K562 (cell line): ENCODE measurements around the gene TM9SF3. TPM values are rescaled to one million over a fixed set of nuclear protein-coding genes. Genes with fewer than 3 reads are reported as not detected.

ENCODE experiments used
- ATAC-seq: fragments of 200-7000 bp; cut with Tn5 transposase; 3 replicates; pipeline ENCODE4 v1.9.1; 2020; ENCODE audit warnings: moderate library complexity
- BruUV-seq: library from RNA; stranded (reverse); fragments of 400-500 nt; replicated peaks from 2 replicates; lab custom pipeline; 2021; lab: Mats Ljungman, UMichigan
- CTCF ChIA-PET: fragments of 300-600 bp; formaldehyde crosslinking; extraction: SDS; loops from one replicate; lab custom pipeline; 2021; ENCODE audit warnings: low intra/inter-chr PET ratio; lab: Yijun Ruan, JAX
- POLR2A ChIA-PET: fragments of 300-600, 350-650 bp; sonication (Branson Sonifier 250); formaldehyde crosslinking; extraction: SDS; loops from one replicate; lab custom pipeline; 2021; ENCODE audit warnings: antibody characterized with exemption, inconsistent platforms; lab: Yijun Ruan, JAX
- DNase-seq, 4 experiments: peaks; one replicate each; pipeline versions ENCODE4 v3.0.0 to v3.0.0-alpha.2; 2011 to 2018; ENCODE audit warnings: low spot score in 3 of 4, mixed read lengths in 3 of 4; ENCODE audit errors: extremely low read depth in 1 of 4
- FAIRE-seq: peaks from 2 replicates; lab custom pipeline; 2011; peaks lifted over from hg19 to GRCh38; lab: Jason Lieb, UNC
- H2AFZ ChIP-seq: 2 replicates; pipeline ENCODE4 v1.6.0; 2011; ENCODE audit warnings: low read depth, low read length, control low read depth, inconsistent platforms
- H3K27ac ChIP-seq: fragments of 200-600 bp; 3 replicates; pipeline ENCODE4 v1.8.0; 2011; ENCODE audit warnings: low read depth, mild to moderate bottlenecking, control low read depth, inconsistent platforms, low read length, moderate library complexity, mixed read lengths; ENCODE audit errors: extremely low read depth
- H3K27me3 ChIP-seq, 2 experiments: fragments of 300-600 bp in 1 of 2; 2 replicates in 1 of 2; 3 replicates in 1 of 2; pipeline versions ENCODE4 v1.6.0 to v1.8.0; 2011; ENCODE audit warnings: inconsistent platforms in 2 of 2, low read length in 2 of 2, mild to moderate bottlenecking in 1 of 2, mixed read lengths in 1 of 2, moderate library complexity in 1 of 2; ENCODE audit not compliant: control insufficient read depth in 2 of 2, insufficient read depth in 2 of 2
- H3K36me3 ChIP-seq: fragments of 300-600 bp; 3 replicates; pipeline ENCODE4 v1.8.0; 2011; ENCODE audit warnings: mild to moderate bottlenecking, low read length, inconsistent platforms; ENCODE audit not compliant: control insufficient read depth, insufficient read depth
- H3K4me1 ChIP-seq, 2 experiments: fragments of 200-600 bp in 1 of 2; replicated peaks in 1 of 2; 2 replicates in 1 of 2; 3 replicates in 1 of 2; pipeline versions ENCODE4 v1.5.1 to v1.8.0; 2011; ENCODE audit warnings: inconsistent platforms in 2 of 2, low read length in 2 of 2, mild to moderate bottlenecking in 1 of 2, mixed read lengths in 1 of 2, moderate library complexity in 1 of 2; ENCODE audit not compliant: control insufficient read depth in 2 of 2, insufficient read depth in 2 of 2
- H3K4me2 ChIP-seq: 2 replicates; pipeline ENCODE4 v1.6.1; 2011; ENCODE audit warnings: low read length, control low read depth, inconsistent platforms, mixed read lengths; ENCODE audit not compliant: insufficient read depth
- H3K4me3 ChIP-seq: fragments of 200-600 bp; sonication (generic), shearing (Covaris generic); 2 replicates; pipeline ENCODE4 v1.5.1; 2016; ENCODE audit warnings: control low read depth, inconsistent platforms
- H3K79me2 ChIP-seq: fragments of 200-600 bp; 3 replicates; pipeline ENCODE4 v1.8.0; 2011; ENCODE audit warnings: low read length, inconsistent platforms; ENCODE audit not compliant: control insufficient read depth, insufficient read depth
- H3K9ac ChIP-seq, 2 experiments: 2 replicates each; pipeline versions ENCODE4 v1.6.0 to v1.6.1; 2011; ENCODE audit warnings: low read depth in 2 of 2, low read length in 2 of 2, control low read depth in 1 of 2, inconsistent platforms in 1 of 2, mild to moderate bottlenecking in 1 of 2, mixed read lengths in 1 of 2; ENCODE audit not compliant: insufficient read depth in 1 of 2
- H3K9me1 ChIP-seq: one replicate; pipeline ENCODE4 v1.6.0; 2011; ENCODE audit warnings: inconsistent platforms, mild to moderate bottlenecking, low read length, moderate library complexity; ENCODE audit not compliant: control insufficient read depth, insufficient read depth
- H3K9me3 ChIP-seq: replicated peaks from 2 replicates; pipeline ENCODE4 v1.5.1; 2011; ENCODE audit warnings: low read depth, low read length, inconsistent platforms; ENCODE audit not compliant: control insufficient read depth, insufficient read depth
- H4K20me1 ChIP-seq: replicated peaks from 2 replicates; pipeline ENCODE4 v1.6.1; 2011; ENCODE audit warnings: low read length, inconsistent platforms, mixed read lengths; ENCODE audit not compliant: control insufficient read depth, insufficient read depth
- CTCF ChIP-seq, 3 experiments: IDR thresholded peaks in 2 of 3; conservative IDR thresholded peaks in 1 of 3; 2 replicates each; pipeline ENCODE4 v1.5.1; 2011 to 2012; ENCODE audit warnings: low read length in 3 of 3, mild to moderate bottlenecking in 3 of 3, control low read depth in 2 of 3, improper control_type of control experiment in 1 of 3, inconsistent platforms in 1 of 3, low read depth in 1 of 3, mixed read lengths in 1 of 3, moderate library complexity in 1 of 3; ENCODE audit not compliant: insufficient read depth in 2 of 3
- MTA2 ChIP-seq: fragments of 450-650 bp; IDR thresholded peaks from 2 replicates; pipeline ENCODE4 v1.6.1; 2016; ENCODE audit warnings: low read depth
- RAD21 ChIP-seq, 2 experiments: fragments of 250-450 bp in 1 of 2; fragments of 450-650 bp in 1 of 2; sonication (Bioruptor Pico) in 1 of 2; formaldehyde crosslinking in 1 of 2; IDR thresholded peaks in 1 of 2; conservative IDR thresholded peaks in 1 of 2; 2 replicates each; pipeline versions ENCODE4 v1.4.0 to v1.8.0; 2020 to 2022; ENCODE audit warnings: mild to moderate bottlenecking in 2 of 2, moderate library complexity in 1 of 2
- TRIM28 ChIP-seq: fragments of 450-650 bp; IDR thresholded peaks from 2 replicates; pipeline ENCODE4 v1.6.1; 2017
- WGBS: fragments of 100-300 bp; shearing (Covaris generic); methylation state at CpG from one replicate; pipeline ENCODE4 v1.1.6; 2016; ENCODE audit warnings: low coverage, mixed read lengths; ENCODE audit not compliant: insufficient coverage; ENCODE audit errors: missing lambda C conversion rate; 5-methylcytosine and 5-hydroxymethylcytosine counted together
- in situ Hi-C: fragments of 300-500 bp; cut with MboI; formaldehyde crosslinking; loops from 4 replicates; pipeline ENCODE4 v1.15.0; 2018; ENCODE audit warnings: inconsistent platforms, mixed read lengths
- intact Hi-C: fragments of 100-400 bp; cut with micrococcal nuclease; formaldehyde crosslinking; loops from 2 replicates; pipeline ENCODE4 v1.14.2; 2022
- polyA plus RNA-seq, 8 experiments: library from polyadenylated mRNA; depleted of rRNA in 4 of 8; stranded (reverse) in 5 of 8; unstranded in 3 of 8; fragments of >200 nt; fragmentation: Nextera tagmentation in 2 of 8; fragmentation: Illumina TruSeq in 1 of 8; extraction: Ambion mirVana in 2 of 8; extraction: Trizol in 1 of 8; gene quantifications; 2 replicates each; pipeline versions ENCODE4 v1.2.1 to v1.2.3, GENCODE V29; 2011 to 2014; ENCODE audit warnings: inconsistent platforms in 1 of 8, missing spikeins in 1 of 8
- total RNA-seq, 7 experiments: library from RNA; depleted of rRNA in 6 of 7; stranded (reverse); fragments of >200 nt in 6 of 7; fragmentation: Illumina TruSeq in 2 of 7; extraction: Trizol in 2 of 7; gene quantifications; 2 replicates each; pipeline versions ENCODE4 v1.2.1 to v1.2.3, GENCODE V29; 2011 to 2021; ENCODE audit warnings: low replicate concordance in 1 of 7

Gene TM9SF3
- total and polyA plus RNA-seq, 9 of the 15 experiments (the other 6 are each of a cell fraction or from before 2014, with no cell fraction given): 16.1 to 63.1 (median 34.9) TPM

- no peaks in the 10 kb centered on the region for H3K79me2 ChIP-seq
- POLR2A ChIA-PET: interaction anchor here (1.2 kb wide), 1 partner anchor 22 kb away, joined by 3 read pairs; no protein-coding TSS in a partner anchor
- ATAC-seq (peak; percentile 59; the same call in 2 of the 3 replicates), DNase-seq (peak in 2 of 4 experiments; percentile 5 to 22), FAIRE-seq (no peak)
- no peak overlapping the region for H2AFZ ChIP-seq
- no peaks in the 10 kb centered on the region for H3K9me1 ChIP-seq
- BruUV-seq: no TSS peak
- in situ Hi-C loops: no loop called here
- CTCF ChIA-PET: interaction anchor here (0.6 kb wide), 1 partner anchor 654 kb away, joined by 3 read pairs; no protein-coding TSS in a partner anchor
- intact Hi-C loops: loop anchor here (5.0 kb wide), 1 partner anchor 159 kb away; no protein-coding TSS in a partner anchor
- no peaks in the 10 kb centered on the region for H3K9me3 ChIP-seq
- H3K4me1 ChIP-seq: no peaks in the 10 kb centered on the region; a peak in 1 of 5 replicates
- TF ChIP-seq TRIM28 (no peak), MTA2 (no peak), RAD21 (CRISPR knock-in tag; conservative IDR thresholded peaks at IDR 0.05 in 1 of 2, IDR thresholded peaks at IDR 0.05 in 1 of 2) (peak in 1 of 2 experiments; percentile 40; a peak in 2 of 4 replicates), CTCF (IDR thresholded peaks at IDR 0.05 in 2 of 3, conservative IDR thresholded peaks at IDR 0.05 in 1 of 3; ENCODE audit: insufficient read depth in 2 of 3, low read depth in 1 of 3, low read length in 3 of 3) (peak; percentile 23 to 54 (median 35); a peak in 4 of 6 replicates)
- H3K4me2 ChIP-seq: no peak overlapping the region
- H3K36me3 ChIP-seq: peaks cover 82% of the 10 kb centered on the region; the same call in 2 of the 3 replicates
- H3K9ac ChIP-seq: no peak overlapping the region
- no peak overlapping the region for H3K4me3 ChIP-seq
- H3K27ac ChIP-seq: no peak overlapping the region
- 20% methylated on average over 1 of the region's 1 CpG for WGBS
- H3K27me3 ChIP-seq: no peaks in the 10 kb centered on the region
- H4K20me1 ChIP-seq: no peaks in the 10 kb centered on the region
Observed at GRCh38 chr10:96556003-96556402, 30.8 kb downstream of the TM9SF3 start.
